A172 (cell line): ENCODE data around the gene LPAR5. TPM values are rescaled to one million over a fixed set of nuclear protein-coding genes. Genes with fewer than 3 reads are reported as not detected.

ENCODE experiments used
- DNase-seq: peaks from one replicate; pipeline ENCODE4 v3.0.0-alpha.2; 2015; ENCODE audit warnings: low spot score
- total RNA-seq: library from RNA; depleted of rRNA; stranded (reverse); fragments of >200 nt; shearing (Covaris generic); gene quantifications from 2 replicates; pipeline ENCODE4 v1.2.3, GENCODE V29; 2014; rRNA removed

Gene LPAR5
- total RNA-seq: 2.5 TPM in 2 replicates

- DNase-seq: peak; percentile 79
Observed at GRCh38 chr12:6635856-6636531, at the start of gene LPAR5. Gene LPAR5, minus strand, starts transcription at chr12:6635959. Its CDS starts 14,711 bp downstream, at chr12:6621248.

GRCh38 chr12:6684609-6685008, 48.9 kb upstream of the LPAR5 start:
- peak; percentile 18 for DNase-seq

- DNase-seq: no peak
Observed at GRCh38 chr12:6676962-6677361, 41.2 kb upstream of the LPAR5 start.

GRCh38 chr12:6672143-6672542, 36.4 kb upstream of the LPAR5 start:
- DNase-seq: no peak

GRCh38 chr12:6667559-6668210, 31.9 kb upstream of the LPAR5 start:
- DNase-seq: no peak

DNA sequence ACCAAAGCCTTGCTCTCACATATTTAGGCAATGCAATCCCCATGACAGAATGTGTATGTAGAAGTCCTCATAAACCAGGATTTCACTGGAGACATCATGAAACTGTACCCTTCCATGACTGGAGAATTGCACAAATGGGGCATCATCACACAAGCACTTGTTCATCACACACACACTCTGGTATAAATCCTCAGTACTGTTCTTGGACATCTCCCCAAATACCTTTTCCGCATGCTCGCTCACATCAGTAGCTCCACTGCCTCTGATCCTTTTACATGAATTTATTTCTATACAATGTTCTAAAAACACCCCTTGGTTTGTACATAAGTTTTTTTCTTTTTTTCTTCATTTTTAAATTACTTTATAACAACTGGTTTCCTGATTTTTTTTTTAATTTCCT, 30.5 kb upstream of the LPAR5 start:
- DNase-seq: no peak

- DNase-seq: no peak
Observed at GRCh38 chr12:6664902-6665301, 29.1 kb upstream of the LPAR5 start.

DNA sequence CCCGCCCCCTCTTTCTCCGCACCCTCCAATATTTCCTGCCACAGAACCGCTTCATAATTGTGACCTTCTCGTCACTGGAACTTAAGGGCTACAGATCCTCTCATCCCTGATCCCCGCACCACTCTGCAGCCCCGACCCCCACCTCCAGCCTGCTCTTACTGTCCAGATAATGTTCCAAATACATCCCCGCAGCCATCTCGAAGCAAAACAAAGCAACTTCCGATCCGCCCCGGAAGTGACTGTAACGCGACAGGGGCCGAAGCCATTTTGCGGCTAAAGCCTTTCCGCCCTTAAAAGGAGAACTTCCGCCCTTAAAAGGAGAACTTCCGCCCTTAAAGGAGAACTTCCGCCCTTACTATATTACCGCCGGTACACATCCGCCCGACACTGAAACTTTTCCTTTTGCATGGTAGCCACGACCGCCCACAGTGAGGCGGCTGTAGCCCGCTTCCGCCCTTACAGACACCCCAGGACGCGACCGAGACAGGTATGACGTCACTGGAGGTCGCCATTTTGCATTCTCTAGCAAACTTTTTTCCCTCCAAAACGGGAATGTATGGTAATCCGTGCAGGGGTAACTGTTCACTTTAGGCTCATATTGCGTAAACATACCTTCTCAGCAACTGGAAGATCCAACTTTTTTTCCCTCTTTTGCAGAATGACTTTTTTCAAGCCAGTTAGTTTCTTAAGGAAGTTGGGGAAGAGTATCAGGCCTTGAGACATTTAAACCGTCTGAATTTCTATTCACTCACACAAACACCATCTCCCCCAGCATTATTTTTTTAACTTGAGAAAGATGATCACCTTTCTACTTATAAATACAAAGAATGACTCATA, 27.4 kb upstream of the LPAR5 start, which contains the start of gene ING4:
Gene ING4, minus strand, starts transcription at position 214 of the 837 bp plus-strand sequence. Its CDS starts 18 bp downstream, at position 196.
- DNase-seq: peak; percentile 98

GRCh38 chr12:6662602-6662905, 26.8 kb upstream of the LPAR5 start:
- DNase-seq: peak; percentile 4

DNA sequence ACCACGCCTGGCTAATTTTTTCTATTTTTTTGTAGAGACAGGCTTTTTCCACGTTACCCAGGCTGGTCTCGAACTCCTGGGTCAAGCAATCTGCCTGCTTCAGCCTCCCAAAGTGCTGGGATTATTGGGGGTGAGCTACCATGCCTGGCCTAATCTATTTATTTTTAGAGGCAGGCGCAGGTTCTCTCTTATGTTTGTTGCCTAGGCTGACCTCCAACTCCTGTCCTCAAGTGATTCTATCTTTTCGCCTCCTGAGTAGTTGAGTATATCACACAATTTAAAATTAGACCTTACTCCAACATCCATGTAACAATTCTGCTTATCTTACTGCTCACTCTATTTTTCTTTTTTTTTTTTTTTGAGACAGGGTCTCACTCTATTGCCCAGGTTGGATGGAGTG, 18.2 kb upstream of the LPAR5 start:
- no peak for DNase-seq

GRCh38 chr12:6653342-6653741, 17.6 kb upstream of the LPAR5 start:
- no peak for DNase-seq

DNA sequence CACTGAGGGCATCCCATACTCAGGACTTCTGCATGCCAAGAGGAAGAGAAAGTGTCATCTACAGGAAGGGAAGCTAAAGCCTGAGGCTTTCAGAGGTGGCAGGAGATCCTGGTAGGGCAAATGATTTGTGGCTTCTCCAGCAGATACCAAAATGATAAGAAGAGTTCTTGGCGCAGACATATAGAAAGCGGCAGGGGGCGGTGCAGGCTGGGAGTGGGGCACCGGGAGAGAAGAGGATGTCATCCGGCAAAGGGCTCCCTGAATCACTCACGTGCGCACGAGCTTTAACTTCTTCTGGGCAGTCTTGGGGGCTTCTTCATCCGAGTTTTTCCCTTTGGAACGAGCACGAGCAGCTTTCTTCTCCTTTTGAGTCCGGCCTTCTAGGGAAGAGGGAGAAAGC, 16.6 kb upstream of the LPAR5 start:
- DNase-seq: no peak

- DNase-seq: no peak
Observed at GRCh38 chr12:6650832-6651231, 15.1 kb upstream of the LPAR5 start.

DNA sequence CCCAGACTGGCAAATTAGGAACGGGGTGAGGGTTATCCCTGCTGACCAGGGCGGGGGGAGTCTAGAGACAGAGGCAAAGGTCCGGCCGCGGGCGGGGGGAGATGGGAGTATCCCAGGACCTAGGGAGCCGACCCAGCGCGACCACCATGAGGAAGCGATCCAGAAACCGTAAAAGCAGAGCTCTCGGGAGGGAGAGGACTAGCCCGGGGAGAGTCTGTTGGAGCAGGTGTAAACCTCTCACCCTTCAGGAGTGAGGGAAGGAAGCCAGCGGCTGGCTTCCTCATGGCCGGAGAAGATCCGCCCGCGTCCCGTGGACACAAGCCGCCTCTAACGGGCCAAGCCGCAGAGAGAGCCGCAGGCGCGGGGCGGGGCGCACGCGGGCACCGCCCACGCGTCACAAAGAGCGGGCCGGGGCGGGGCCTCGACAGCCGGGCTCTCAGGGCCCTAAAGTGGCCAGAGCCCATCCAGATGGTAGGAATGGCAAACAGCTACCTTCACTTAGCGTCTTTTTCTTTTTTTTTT, 11.4 kb upstream of the LPAR5 start, which contains the start of gene ACRBP:
Gene ACRBP, minus strand, starts transcription at position 350 of the 522 bp plus-strand sequence. Its CDS starts 66 bp downstream, at position 284.
- DNase-seq: no peak

DNA sequence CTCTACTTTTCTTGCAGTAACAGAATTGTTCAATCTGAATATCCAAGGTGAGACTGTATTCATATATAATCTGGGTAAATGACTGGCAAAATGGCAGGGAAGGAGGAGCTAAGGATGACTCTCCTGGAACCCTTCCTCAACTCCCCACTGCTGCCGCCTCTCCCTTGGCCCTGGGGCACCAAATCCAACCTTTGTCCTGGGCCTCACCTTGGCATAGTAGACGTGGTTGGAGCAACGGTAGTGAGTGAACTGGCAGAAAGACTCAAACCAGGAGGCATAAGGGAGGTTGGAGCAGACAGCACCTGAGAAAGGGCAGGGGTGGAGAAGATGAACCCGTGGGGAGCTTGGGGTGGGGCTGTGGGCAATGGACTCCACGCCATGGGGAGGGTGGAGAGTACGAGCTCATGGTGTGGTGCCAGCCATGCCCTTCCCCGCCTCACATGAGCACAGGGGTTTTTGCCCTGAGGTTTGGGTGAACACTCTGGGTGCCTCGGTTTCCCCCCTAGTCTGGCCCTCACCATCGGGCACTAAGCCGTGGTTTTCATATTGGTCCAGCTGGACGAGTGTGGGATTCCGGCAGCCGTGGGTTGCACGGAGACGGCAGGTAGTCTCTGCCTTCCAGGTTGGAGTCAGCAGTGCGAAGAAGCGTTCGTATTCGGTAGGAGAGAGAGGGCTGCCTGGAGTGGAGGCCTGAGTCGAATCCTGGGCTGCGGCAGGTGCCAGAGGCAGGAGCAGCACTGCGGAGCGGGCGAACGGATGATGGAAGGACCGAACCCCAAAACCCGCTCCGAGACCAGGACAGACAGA, 10.7 kb upstream of the LPAR5 start:
- DNase-seq: no peak

GRCh38 chr12:6644903-6645302, 9.1 kb upstream of the LPAR5 start:
- no peak for DNase-seq

DNA sequence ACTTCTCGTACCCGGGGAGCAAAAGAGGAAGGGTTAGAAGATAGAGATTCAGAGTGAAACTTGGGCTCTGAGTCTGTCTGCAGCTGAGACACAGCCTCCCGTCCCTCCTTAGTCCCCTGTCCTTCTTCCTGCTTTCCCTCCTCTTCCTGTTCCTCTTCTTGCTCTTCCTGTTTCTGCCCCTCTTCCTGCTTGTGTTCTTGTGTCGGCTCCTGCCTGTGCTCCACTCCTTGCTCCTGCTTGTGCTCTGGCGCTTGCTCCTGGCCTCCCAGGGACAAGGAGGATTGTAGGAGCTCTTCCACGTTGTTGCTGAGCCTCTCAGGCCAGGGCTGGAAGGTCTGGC, 8.5 kb upstream of the LPAR5 start:
- no peak for DNase-seq

DNA sequence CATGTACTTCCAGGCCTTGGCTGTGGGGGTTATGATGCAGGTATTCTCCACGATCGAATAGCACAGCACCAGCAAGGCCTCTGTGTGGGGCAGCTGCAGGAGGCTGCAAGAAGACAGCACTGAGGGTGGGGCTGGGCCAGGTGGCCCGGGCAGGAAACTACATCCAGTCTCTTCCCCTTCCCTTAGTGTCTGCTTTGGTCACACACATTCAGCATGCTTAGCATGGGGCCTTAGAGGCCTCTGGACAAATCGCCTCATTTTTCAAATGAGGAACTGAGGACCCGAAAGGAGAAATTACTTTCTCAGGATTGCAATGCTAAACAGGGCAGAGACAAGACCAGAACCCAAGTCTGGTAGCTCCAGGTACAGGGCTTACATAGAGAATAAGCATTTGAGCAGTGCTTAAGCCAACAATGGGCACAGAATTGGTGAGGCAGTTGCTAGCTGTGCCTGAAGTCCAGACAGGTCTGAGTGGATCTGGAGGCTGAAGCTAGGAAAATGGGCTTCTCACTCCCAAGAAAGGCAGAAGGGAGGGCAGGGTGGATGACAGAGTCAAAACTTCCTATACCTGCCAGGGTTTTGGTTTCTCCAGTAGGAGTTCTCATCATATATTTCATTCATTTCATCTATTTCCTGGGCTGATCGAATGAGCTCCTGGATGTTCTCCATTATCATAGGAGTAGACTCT, 8.0 kb upstream of the LPAR5 start:
- DNase-seq: no peak

- DNase-seq: no peak
Observed at GRCh38 chr12:6641131-6641530, 5.4 kb upstream of the LPAR5 start.

DNA sequence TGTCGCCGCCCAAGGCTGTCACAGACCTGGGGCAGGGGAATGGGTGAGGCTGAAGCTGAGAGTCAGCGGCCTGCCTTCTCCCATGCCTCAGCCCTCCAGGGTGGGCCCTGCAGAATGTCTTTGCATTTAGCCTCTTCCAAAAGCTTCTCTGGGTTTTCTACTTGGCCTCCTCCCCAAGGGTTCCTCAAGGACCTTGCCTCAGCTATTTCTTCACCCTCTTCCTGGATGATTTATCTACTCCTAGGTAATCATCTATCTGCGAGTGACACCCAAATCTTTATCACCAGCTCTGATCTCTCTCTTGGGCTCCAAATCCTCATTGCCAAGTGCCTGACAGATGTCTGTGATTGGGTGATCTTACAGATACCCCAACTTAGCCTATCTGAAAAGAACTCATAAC, 4.7 kb upstream of the LPAR5 start:
- no peak for DNase-seq
